ENCODE measurements around the gene DHRS9. TPM values are rescaled to one million over a fixed set of nuclear protein-coding genes. Genes with fewer than 3 reads are reported as not detected.

Gene DHRS9
- total RNA-seq, 4 donors from 2014 or later = 0.26 to 0.91 (median 0.48) TPM; not detected in 1

DNA sequence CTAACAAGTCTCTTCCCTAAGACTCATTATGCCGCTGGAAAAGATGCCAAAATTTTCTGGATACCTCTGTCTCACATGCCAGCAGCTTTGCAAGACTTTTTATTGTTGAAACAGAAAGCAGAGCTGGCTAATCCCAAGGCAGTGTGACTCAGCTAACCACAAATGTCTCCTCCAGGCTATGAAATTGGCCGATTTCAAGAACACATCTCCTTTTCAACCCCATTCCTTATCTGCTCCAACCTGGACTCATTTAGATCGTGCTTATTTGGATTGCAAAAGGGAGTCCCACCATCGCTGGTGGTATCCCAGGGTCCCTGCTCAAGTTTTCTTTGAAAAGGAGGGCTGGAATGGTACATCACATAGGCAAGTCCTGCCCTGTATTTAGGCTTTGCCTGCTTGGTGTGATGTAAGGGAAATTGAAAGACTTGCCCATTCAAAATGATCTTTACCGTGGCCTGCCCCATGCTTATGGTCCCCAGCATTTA lies 26.3 kb downstream of the DHRS9 start:
- Histone ChIP-seq H3K27me3 (no peaks in the 10 kb centered on the region), H3K27ac (no peak overlapping the region), H3K9me3 (no peaks in the 10 kb centered on the region), H3K36me3 (no peaks in the 10 kb centered on the region), H3K4me3 (no peak overlapping the region), H3K4me1 (no peaks in the 10 kb centered on the region)
- TF ChIP-seq, protein P1, sequence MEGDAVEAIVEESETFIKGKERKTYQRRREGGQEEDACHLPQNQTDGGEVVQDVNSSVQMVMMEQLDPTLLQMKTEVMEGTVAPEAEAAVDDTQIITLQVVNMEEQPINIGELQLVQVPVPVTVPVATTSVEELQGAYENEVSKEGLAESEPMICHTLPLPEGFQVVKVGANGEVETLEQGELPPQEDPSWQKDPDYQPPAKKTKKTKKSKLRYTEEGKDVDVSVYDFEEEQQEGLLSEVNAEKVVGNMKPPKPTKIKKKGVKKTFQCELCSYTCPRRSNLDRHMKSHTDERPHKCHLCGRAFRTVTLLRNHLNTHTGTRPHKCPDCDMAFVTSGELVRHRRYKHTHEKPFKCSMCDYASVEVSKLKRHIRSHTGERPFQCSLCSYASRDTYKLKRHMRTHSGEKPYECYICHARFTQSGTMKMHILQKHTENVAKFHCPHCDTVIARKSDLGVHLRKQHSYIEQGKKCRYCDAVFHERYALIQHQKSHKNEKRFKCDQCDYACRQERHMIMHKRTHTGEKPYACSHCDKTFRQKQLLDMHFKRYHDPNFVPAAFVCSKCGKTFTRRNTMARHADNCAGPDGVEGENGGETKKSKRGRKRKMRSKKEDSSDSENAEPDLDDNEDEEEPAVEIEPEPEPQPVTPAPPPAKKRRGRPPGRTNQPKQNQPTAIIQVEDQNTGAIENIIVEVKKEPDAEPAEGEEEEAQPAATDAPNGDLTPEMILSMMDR (IDR thresholded peaks at IDR 0.05) = no peak
- TF ChIP-seq POLR2A (IDR thresholded peaks at IDR 0.05) = no peak
- DNase-seq = no peak
- intact Hi-C loops (cut with DNase I; ENCODE audit: low total_unique reads) = no loop called here

DNA sequence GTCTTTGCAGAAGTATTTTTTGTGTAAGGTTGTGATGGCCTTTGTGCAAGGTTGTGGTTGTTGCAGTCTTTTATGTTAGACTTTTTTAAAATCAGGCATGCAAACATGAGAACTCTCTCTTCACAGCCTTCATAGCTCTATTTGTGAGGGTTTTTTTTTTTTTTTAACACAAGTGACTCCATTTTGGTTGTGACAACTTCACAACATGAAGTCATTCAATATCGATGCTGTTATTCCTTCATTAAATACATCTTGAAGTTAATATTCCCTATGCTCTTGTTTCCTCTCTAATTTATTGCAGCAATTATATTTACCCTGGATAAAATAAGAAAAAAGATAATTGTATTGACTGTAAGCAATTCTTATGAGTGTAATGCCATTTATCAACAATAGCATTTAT lies 35.5 kb downstream of the DHRS9 start:
- H3K9me3 ChIP-seq = no peaks in the 10 kb centered on the region
- no peak for DNase-seq
- TF ChIP-seq POLR2A (IDR thresholded peaks at IDR 0.05) = no peak
- TF ChIP-seq, protein P1 (IDR thresholded peaks at IDR 0.05) = no peak
- intact Hi-C loops (cut with DNase I; ENCODE audit: low total_unique reads) = no loop called here
- H3K27ac ChIP-seq = no peak overlapping the region
- no peaks in the 10 kb centered on the region for H3K27me3 ChIP-seq
- no peaks in the 10 kb centered on the region for H3K4me1 ChIP-seq
- H3K36me3 ChIP-seq = no peaks in the 10 kb centered on the region
- H3K4me3 ChIP-seq = no peak overlapping the region

DNA sequence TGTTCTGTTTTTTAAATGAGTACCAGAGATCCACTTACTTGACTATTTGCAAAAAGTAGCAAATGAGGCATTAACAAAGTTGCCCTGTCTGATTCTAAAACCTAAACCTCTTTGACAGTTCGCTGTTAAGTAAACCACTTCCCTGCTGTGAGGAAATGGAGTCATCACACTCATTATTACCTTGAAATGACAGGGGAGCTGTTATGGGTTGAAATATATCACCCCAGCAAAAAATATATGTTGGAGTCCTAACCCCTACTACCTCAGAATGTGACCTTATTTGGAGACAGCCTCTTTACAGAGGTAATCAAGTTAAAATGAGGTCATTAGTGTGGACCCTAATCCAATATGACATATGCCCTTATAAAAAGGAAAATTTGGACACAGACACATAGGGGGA lies 36.1 kb downstream of the DHRS9 start:
- Histone ChIP-seq H3K27me3 (no peaks in the 10 kb centered on the region), H3K9me3 (no peaks in the 10 kb centered on the region), H3K4me3 (no peak overlapping the region), H3K27ac (no peak overlapping the region), H3K4me1 (no peaks in the 10 kb centered on the region), H3K36me3 (no peaks in the 10 kb centered on the region)
- intact Hi-C loops (cut with DNase I; ENCODE audit: low total_unique reads) = no loop called here
- TF ChIP-seq, protein P1 (IDR thresholded peaks at IDR 0.05) = no peak
- no peak for TF ChIP-seq POLR2A (IDR thresholded peaks at IDR 0.05)
- no peak for DNase-seq

DNA sequence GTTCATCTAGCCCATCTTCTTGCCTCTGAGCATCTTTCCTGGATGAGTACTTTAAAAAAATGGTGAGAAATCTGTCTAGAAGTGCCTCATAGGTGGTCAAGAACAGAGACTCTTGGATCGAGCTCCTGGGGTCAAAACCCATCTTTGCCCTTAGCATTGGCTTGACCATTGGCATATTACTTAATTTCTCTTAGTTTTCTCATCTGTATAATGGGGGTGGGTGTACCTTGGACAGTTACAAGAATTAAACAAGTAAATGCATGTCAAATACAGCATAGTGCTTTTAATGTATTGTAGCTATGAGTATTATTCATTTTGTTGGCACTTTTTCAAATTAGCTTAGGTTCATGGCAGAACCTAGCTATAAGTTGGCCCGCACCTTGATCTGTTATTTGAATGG lies 36.8 kb downstream of the DHRS9 start:
- H3K4me1 ChIP-seq = no peaks in the 10 kb centered on the region
- no peaks in the 10 kb centered on the region for H3K9me3 ChIP-seq
- H3K36me3 ChIP-seq = no peaks in the 10 kb centered on the region
- DNase-seq = no peak
- H3K4me3 ChIP-seq = no peak overlapping the region
- no peak overlapping the region for H3K27ac ChIP-seq
- TF ChIP-seq POLR2A (IDR thresholded peaks at IDR 0.05) = no peak
- TF ChIP-seq, protein P1 (IDR thresholded peaks at IDR 0.05) = no peak
- H3K27me3 ChIP-seq = no peaks in the 10 kb centered on the region
- intact Hi-C loops (cut with DNase I; ENCODE audit: low total_unique reads) = no loop called here

DNA sequence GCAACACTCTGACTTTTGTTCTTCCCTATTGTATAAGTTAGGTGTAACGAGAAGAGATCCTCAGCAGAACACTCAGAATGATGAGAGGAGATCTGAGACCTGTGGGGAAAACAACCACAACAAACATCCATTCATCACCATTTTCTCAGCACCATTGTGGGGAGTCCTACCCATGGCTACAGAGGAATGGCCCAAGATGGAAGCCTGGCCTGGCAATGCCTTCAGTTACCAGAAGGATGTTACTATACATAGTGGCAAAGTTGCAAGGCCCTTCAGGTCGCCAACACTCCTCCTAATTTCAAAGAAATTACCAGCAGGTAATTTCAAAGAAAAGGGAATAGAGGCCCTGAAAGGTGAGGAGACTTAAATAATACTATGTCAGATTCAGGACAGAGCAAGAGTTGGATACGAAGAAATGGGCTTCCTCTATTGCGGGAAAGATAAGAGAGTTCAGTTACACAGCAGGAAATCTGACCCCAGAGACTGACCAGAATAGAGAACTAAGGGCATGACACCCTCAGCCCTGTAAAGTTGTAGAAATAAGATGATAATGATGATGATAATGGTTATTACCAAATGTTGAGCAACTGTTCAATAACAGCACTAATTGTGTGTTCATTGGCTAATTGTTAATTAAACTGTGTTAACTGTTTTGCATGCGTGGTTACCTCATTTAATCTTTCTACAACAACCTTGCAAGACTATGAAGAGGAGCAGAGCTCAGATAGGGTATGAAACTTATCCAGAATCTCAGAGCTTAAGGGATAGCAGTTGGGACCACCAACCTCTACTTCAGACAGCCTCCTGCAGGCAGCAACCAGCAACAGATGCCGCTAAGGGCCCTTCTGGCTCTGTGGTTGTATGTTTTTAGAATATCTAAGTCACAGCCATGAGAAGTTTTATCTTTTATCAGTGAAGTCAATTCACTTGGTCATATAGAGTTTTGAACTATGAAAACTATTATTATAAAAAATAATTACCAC lies 37.5 kb downstream of the DHRS9 start:
- H3K4me1 ChIP-seq = no peaks in the 10 kb centered on the region
- TF ChIP-seq, protein P1 (IDR thresholded peaks at IDR 0.05) = no peak
- TF ChIP-seq POLR2A (IDR thresholded peaks at IDR 0.05) = no peak
- no peaks in the 10 kb centered on the region for H3K9me3 ChIP-seq
- H3K27me3 ChIP-seq = no peaks in the 10 kb centered on the region
- no peaks in the 10 kb centered on the region for H3K36me3 ChIP-seq
- no peak for DNase-seq
- intact Hi-C loops (cut with DNase I; ENCODE audit: low total_unique reads) = no loop called here
- H3K27ac ChIP-seq = no peak overlapping the region
- H3K4me3 ChIP-seq = no peak overlapping the region

All from uterus (tissue), 4 donors.